Glutamatergic neuron (in vitro differentiated cells): ENCODE measurements around the gene ABCA6. TPM values are rescaled to one million over a fixed set of nuclear protein-coding genes. Genes with fewer than 3 reads are reported as not detected.

Experiments used
- DNase-seq: peaks from one replicate; pipeline ENCODE4 v3.0.0; 2022
- H3K27ac Mint-ChIP-seq: one replicate; pipeline ENCODE4 v1.8.0; 2020; ENCODE audit warnings: mild to moderate bottlenecking, mixed read lengths, inconsistent platforms; ENCODE audit not compliant: unreplicated experiment
- H3K27me3 Mint-ChIP-seq: one replicate; pipeline ENCODE4 v1.8.0; 2020; ENCODE audit warnings: mild to moderate bottlenecking, moderate library complexity, mixed read lengths, inconsistent platforms; ENCODE audit not compliant: unreplicated experiment
- H3K36me3 Mint-ChIP-seq: one replicate; pipeline ENCODE4 v1.8.0; 2020; ENCODE audit warnings: mild to moderate bottlenecking, mixed read lengths, inconsistent platforms; ENCODE audit not compliant: unreplicated experiment
- H3K4me1 Mint-ChIP-seq: one replicate; pipeline ENCODE4 v1.8.0; 2020; ENCODE audit warnings: mild to moderate bottlenecking, low read depth, mixed read lengths, inconsistent platforms; ENCODE audit not compliant: unreplicated experiment
- H3K4me3 Mint-ChIP-seq: one replicate; pipeline ENCODE4 v1.8.0; 2020; ENCODE audit warnings: mild to moderate bottlenecking, mixed read lengths, inconsistent platforms; ENCODE audit not compliant: unreplicated experiment
- H3K9me3 Mint-ChIP-seq: one replicate; pipeline ENCODE4 v1.8.0; 2020; ENCODE audit warnings: mild to moderate bottlenecking, moderate library complexity, mixed read lengths, inconsistent platforms; ENCODE audit not compliant: unreplicated experiment
- microRNA-seq: library from miRNA; unstranded; fragments of <30 nt; microRNA quantifications from one replicate; pipeline ENCODE4, GENCODE V29; 2020; ENCODE audit not compliant: unreplicated experiment
- total RNA-seq: library from RNA; stranded (reverse); fragmentation: NEBNext Ultra II Directional; extraction: Animal tissue kit (Norgen Biotek cat#: 25700); gene quantifications from one replicate; pipeline ENCODE4 v1.2.1, GENCODE V29; 2021; ENCODE audit not compliant: unreplicated experiment
- TF ChIP-seq, protein P1 (sequence below): fragments of 200-600 bp; sonication (generic); IDR thresholded peaks from one replicate; pipeline ENCODE4 v1.5.0; 2021; ENCODE audit not compliant: partially characterized antibody, unreplicated experiment

Gene ABCA6
- total RNA-seq, 1 donor from 2014 or later, result 1.6 TPM

DNA sequence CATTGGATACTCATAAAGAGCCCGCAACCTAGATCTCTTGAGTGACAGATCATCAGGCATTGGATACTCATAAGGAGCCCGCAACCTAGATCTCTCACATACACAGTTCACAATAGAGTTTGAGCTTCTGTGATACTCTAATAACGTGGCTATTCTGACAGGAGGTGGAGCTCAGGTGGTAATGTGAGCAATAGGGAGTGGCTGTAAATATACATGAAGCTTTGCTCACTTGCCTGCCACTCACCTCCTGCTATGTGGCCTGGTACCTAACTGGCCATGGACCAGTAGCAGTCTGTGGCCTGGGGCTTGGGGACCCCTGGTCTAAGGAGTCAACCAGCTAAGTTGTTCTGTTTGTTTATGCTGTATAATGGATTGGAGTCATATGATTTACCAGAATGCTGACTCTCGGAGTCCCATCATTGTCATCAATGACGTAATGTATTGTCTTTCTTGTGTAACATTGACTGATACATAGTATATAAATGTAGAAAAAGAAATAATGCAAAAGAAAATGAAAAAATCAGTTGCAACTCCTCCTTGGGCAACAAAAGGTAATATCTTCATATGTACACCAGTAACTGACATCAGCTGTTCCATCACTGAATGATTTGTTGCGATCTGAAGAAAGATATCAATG, 98.5 kb downstream of the ABCA6 start:
- no peaks in the 10 kb centered on the region for H3K36me3 Mint-ChIP-seq
- DNase-seq, result no peak
- H3K9me3 Mint-ChIP-seq, result no peaks in the 10 kb centered on the region
- no peak overlapping the region for H3K27ac Mint-ChIP-seq
- H3K27me3 Mint-ChIP-seq, result no peaks in the 10 kb centered on the region
- H3K4me1 Mint-ChIP-seq, result no peaks in the 10 kb centered on the region
- TF ChIP-seq, protein P1, sequence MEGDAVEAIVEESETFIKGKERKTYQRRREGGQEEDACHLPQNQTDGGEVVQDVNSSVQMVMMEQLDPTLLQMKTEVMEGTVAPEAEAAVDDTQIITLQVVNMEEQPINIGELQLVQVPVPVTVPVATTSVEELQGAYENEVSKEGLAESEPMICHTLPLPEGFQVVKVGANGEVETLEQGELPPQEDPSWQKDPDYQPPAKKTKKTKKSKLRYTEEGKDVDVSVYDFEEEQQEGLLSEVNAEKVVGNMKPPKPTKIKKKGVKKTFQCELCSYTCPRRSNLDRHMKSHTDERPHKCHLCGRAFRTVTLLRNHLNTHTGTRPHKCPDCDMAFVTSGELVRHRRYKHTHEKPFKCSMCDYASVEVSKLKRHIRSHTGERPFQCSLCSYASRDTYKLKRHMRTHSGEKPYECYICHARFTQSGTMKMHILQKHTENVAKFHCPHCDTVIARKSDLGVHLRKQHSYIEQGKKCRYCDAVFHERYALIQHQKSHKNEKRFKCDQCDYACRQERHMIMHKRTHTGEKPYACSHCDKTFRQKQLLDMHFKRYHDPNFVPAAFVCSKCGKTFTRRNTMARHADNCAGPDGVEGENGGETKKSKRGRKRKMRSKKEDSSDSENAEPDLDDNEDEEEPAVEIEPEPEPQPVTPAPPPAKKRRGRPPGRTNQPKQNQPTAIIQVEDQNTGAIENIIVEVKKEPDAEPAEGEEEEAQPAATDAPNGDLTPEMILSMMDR, result no peak
- no peak overlapping the region for H3K4me3 Mint-ChIP-seq

DNA sequence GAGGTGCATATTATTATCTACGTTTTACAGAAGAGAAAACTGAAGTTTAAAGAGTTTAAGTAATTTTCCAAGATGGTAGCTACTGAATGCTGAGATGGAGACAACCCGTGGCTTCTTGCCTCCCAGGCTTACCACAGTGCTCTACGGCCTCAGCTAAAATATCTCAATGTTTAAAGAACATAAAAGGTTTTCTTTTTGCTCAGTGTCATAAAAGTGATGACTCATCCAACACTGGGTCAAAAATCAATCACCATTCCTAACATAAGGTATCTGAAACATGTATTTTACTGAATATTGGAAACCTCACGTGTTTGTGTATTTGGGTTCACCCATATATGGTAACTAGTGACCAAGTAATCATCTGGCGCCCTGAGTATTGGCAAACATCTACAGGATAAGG, 99.4 kb downstream of the ABCA6 start:
- no peak overlapping the region for H3K4me3 Mint-ChIP-seq
- H3K36me3 Mint-ChIP-seq, result peaks cover 4% of the 10 kb centered on the region
- H3K27me3 Mint-ChIP-seq, result no peaks in the 10 kb centered on the region
- TF ChIP-seq, protein P1, result no peak
- H3K27ac Mint-ChIP-seq, result no peak overlapping the region
- no peaks in the 10 kb centered on the region for H3K4me1 Mint-ChIP-seq
- no peak for DNase-seq
- no peaks in the 10 kb centered on the region for H3K9me3 Mint-ChIP-seq

DNA sequence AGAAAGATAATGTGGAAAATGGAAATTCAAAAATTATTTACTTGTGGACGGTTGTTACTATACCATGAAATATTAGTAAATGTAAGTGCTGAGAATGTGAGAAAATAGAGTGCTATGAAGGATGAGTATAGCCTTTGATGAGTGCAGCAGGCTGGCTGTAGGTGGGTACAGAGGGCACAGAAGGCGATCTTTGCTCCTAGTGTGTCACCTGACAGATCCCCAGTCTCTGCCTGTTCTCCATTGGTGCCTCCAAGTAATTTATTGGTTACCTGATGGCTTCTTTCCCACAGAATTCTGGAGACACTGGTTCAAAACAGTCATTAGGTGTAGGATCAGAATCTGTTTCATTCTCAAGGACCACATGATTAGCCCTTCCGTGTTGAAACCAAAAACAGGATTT, 109.9 kb downstream of the ABCA6 start:
- Mint-ChIP-seq H3K9me3 (peaks cover 1% of the 10 kb centered on the region), H3K4me3 (no peak overlapping the region), H3K27me3 (no peaks in the 10 kb centered on the region), H3K36me3 (peaks cover 5% of the 10 kb centered on the region), H3K27ac (no peak overlapping the region), H3K4me1 (no peaks in the 10 kb centered on the region)
- no peak for DNase-seq
- TF ChIP-seq, protein P1, result no peak

DNA sequence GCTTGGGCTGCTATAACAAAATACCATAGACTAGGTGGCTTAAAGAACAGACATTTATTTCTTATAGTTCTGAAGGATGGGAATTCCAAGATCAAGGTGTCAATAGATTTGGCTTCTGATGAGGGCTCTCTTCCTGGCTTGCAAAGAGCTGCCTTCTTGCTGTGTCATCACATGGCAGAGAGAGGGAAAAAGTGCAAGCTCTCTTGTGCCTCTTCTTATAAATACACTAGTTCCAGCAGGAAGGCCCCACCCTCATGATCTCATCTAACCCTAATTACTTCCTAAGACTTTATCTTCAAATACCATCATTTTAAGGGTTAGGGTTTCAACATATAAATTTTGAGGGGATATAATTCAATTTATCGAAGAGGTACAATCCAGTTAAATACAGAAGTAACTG, 111.5 kb downstream of the ABCA6 start:
- no peak overlapping the region for H3K4me3 Mint-ChIP-seq
- H3K9me3 Mint-ChIP-seq, result no peaks in the 10 kb centered on the region
- no peak for DNase-seq
- TF ChIP-seq, protein P1, result no peak
- H3K27ac Mint-ChIP-seq, result no peak overlapping the region
- H3K36me3 Mint-ChIP-seq, result no peaks in the 10 kb centered on the region
- no peaks in the 10 kb centered on the region for H3K27me3 Mint-ChIP-seq
- no peaks in the 10 kb centered on the region for H3K4me1 Mint-ChIP-seq

Small RNA genes within 50 kb of the gene (microRNA-seq; reads per million reads assigned to microRNA genes)
- gene MIR4524A (not detected), gene MIR4524B (not detected)

Other genes starting within 250 kb of the ABCA6 start
- gene ABCA8, start 186.5 kb downstream of the ABCA6 start, total RNA-seq, result not detected
- 0.61 TPM for gene ABCA9, start 81.0 kb downstream of the ABCA6 start, total RNA-seq
- gene ABCA10, start 86.9 kb upstream of the ABCA6 start, total RNA-seq, result 4.2 TPM
- gene ABCA5, start 185.2 kb upstream of the ABCA6 start, total RNA-seq, result 485 TPM